Progenitor cell of endocrine pancreas (in vitro differentiated cells): Measurements from ENCODE around the gene TPH2. TPM values are rescaled to one million over a fixed set of nuclear protein-coding genes. Genes with fewer than 3 reads are reported as not detected.

Experiments
- DNase-seq: peaks from one replicate; pipeline ENCODE4 v3.0.0; 2021; ENCODE audit warnings: low spot score; ENCODE audit not compliant: unreplicated experiment
- H3K27ac Mint-ChIP-seq: 2 replicates; pipeline ENCODE4 v1.8.0; 2021; ENCODE audit warnings: mild to moderate bottlenecking, moderate library complexity, mixed read lengths
- H3K27me3 Mint-ChIP-seq: 2 replicates; pipeline ENCODE4 v1.8.0; 2021; ENCODE audit warnings: mixed read lengths
- H3K36me3 Mint-ChIP-seq: 2 replicates; pipeline ENCODE4 v1.8.0; 2022; ENCODE audit warnings: mixed read lengths; ENCODE audit not compliant: insufficient read depth
- H3K4me1 Mint-ChIP-seq: 2 replicates; pipeline ENCODE4 v1.8.0; 2021; ENCODE audit warnings: low read depth, mixed read lengths
- H3K4me3 Mint-ChIP-seq: 2 replicates; pipeline ENCODE4 v1.8.0; 2021; ENCODE audit warnings: low read depth, mild to moderate bottlenecking, moderate library complexity, mixed read lengths
- H3K9me3 Mint-ChIP-seq: 2 replicates; pipeline ENCODE4 v1.8.0; 2021; ENCODE audit warnings: low read depth, mixed read lengths
- total RNA-seq: library from RNA; stranded (reverse); gene quantifications from 2 replicates; pipeline ENCODE4 v1.2.1, GENCODE V29; 2021
- TF ChIP-seq, protein P1 (sequence below): fragments of 200-600 bp; sonication (generic); IDR thresholded peaks from one replicate; pipeline ENCODE4 v1.5.0; 2021; ENCODE audit warnings: antibody characterized with exemption, mild to moderate bottlenecking; ENCODE audit not compliant: unreplicated experiment

The TPH2 gene
- total RNA-seq, 1 donor from 2014 or later = not detected

DNA sequence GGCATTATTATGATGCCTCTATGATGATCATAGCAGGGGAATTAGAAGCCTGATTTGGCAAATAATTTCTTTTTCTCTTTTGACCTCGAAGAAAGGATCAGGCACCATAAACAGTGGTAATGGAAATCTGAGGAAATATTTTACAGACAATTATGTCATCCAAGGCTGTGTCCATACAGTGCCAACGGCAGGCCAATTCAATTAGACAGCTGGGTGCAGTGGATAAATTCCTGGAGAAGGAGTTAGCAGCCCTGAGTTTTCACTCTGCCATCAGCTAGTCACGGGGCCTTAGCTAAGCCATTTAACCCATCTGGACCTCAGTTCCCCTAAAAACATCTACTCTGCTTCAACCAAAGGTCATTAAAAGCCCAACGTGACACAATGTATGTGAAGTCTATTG, 4.1 kb downstream of the TPH2 start:
- TF ChIP-seq, protein P1, sequence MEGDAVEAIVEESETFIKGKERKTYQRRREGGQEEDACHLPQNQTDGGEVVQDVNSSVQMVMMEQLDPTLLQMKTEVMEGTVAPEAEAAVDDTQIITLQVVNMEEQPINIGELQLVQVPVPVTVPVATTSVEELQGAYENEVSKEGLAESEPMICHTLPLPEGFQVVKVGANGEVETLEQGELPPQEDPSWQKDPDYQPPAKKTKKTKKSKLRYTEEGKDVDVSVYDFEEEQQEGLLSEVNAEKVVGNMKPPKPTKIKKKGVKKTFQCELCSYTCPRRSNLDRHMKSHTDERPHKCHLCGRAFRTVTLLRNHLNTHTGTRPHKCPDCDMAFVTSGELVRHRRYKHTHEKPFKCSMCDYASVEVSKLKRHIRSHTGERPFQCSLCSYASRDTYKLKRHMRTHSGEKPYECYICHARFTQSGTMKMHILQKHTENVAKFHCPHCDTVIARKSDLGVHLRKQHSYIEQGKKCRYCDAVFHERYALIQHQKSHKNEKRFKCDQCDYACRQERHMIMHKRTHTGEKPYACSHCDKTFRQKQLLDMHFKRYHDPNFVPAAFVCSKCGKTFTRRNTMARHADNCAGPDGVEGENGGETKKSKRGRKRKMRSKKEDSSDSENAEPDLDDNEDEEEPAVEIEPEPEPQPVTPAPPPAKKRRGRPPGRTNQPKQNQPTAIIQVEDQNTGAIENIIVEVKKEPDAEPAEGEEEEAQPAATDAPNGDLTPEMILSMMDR = no peak
- H3K4me3 Mint-ChIP-seq = no peak overlapping the region
- no peak overlapping the region for H3K27ac Mint-ChIP-seq
- no peaks in the 10 kb centered on the region for H3K27me3 Mint-ChIP-seq
- peaks cover 2% of the 10 kb centered on the region for H3K4me1 Mint-ChIP-seq
- no peaks in the 10 kb centered on the region for H3K9me3 Mint-ChIP-seq
- no peaks in the 10 kb centered on the region for H3K36me3 Mint-ChIP-seq
- DNase-seq = no peak

DNA sequence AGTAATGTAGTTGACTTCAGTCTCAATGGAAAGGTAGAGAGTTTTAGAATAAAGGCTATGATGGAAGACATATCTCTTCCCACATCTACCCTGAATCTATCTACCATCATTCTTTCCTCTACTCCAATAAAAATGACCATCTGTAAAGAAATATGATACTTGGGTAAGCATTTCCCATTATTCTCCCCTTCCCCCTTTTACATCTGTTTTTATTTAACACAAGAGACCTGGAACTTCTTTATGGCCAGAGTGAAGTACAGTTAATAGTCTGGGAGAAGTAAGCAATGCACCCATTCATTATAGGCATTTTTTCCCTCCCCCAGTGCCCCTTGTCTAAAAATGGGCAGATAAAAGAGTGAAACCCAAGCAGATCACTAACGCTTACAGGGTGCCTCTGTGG, 6.5 kb downstream of the TPH2 start:
- Mint-ChIP-seq H3K4me1 (peaks cover 11% of the 10 kb centered on the region), H3K4me3 (no peak overlapping the region), H3K27ac (no peak overlapping the region), H3K27me3 (no peaks in the 10 kb centered on the region), H3K36me3 (no peaks in the 10 kb centered on the region), H3K9me3 (no peaks in the 10 kb centered on the region)
- TF ChIP-seq, protein P1 = no peak
- no peak for DNase-seq

DNA sequence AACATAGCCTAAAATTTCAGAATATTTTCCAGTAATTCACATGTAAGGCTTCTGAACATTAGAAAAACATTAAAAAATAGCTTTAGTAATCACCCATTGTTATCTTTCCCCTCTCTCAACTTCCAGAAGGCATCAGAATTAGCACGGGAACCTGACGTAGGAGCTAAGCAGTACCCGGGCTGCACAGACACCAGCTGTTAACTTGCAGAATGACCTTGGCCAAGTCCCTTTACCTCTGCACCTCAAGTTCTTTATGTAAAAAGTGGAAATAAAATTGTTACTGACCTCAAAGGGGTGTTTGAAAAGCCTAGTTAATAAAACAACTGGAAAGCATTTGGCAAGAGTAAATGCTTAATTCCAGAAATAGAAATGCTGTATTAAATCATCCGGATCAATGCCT, 7.2 kb downstream of the TPH2 start:
- Mint-ChIP-seq H3K27ac (no peak overlapping the region), H3K9me3 (no peaks in the 10 kb centered on the region)
- no peak for DNase-seq

DNA sequence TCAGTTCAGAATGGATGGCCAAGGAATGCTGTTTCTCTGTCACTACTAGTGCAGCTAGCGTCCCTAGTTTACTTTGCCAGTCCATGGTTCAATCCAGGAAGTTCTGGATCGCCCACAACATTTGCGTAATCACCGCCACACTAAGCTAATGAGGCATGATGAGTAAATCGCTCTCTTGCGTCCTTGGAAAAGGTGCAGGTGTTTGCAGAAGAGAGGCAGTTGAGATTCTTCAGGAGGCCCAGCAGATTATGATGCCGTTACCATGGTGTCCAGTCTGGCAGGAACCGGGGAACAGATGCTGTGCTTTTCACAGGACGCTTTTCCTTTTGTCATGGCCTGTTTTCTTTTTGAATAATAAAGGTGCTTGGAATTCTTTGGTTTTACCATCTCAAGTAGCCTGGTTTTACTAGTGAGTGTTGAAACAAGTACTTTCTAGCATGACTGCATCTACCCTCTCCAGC, 9.0 kb downstream of the TPH2 start:
- peaks cover 6% of the 10 kb centered on the region for H3K27me3 Mint-ChIP-seq
- no peak overlapping the region for H3K27ac Mint-ChIP-seq
- no peaks in the 10 kb centered on the region for H3K9me3 Mint-ChIP-seq
- peaks cover 13% of the 10 kb centered on the region for H3K4me1 Mint-ChIP-seq
- TF ChIP-seq, protein P1 = no peak
- no peaks in the 10 kb centered on the region for H3K36me3 Mint-ChIP-seq
- no peak for DNase-seq
- no peak overlapping the region for H3K4me3 Mint-ChIP-seq

More for the DNA sequence above, 7.2 kb downstream of the TPH2 start:
- peaks cover 13% of the 10 kb centered on the region for H3K4me1 Mint-ChIP-seq
- H3K36me3 Mint-ChIP-seq = no peaks in the 10 kb centered on the region
- H3K4me3 Mint-ChIP-seq = no peak overlapping the region
- peaks cover 4% of the 10 kb centered on the region for H3K27me3 Mint-ChIP-seq
- TF ChIP-seq, protein P1 = no peak

DNA sequence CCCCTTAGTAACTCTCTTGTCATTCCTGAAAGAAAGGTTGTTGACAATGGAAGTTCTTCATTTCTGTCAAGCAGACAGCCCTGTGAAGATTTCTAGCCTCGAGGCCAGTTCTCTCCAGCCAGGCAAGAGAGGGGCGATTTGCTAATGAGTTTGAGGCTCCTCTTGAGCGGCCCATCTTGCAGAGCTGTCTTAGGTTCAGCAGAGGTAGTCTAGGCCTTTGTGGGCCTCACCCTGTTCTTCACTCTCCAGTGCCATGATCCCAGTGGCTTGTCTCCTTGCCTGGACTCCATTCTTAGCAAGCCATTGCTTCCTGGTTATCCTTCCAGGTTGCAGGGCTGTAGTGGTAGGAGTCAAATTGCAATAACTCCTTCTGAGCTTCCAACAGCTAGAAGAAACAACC, 9.7 kb downstream of the TPH2 start:
- H3K27ac Mint-ChIP-seq = no peak overlapping the region
- peaks cover 6% of the 10 kb centered on the region for H3K27me3 Mint-ChIP-seq
- H3K36me3 Mint-ChIP-seq = no peaks in the 10 kb centered on the region
- peaks cover 13% of the 10 kb centered on the region for H3K4me1 Mint-ChIP-seq
- H3K4me3 Mint-ChIP-seq = no peak overlapping the region
- no peak for DNase-seq
- no peaks in the 10 kb centered on the region for H3K9me3 Mint-ChIP-seq
- TF ChIP-seq, protein P1 = no peak
